GM19463 (cell line): ENCODE results near the gene AHRR.

Experiments
- ATAC-seq: cut with Tn5 transposase; IDR thresholded peaks from one replicate; pipeline ENCODE4 v1.9.1; 2021; ENCODE audit warnings: mild to moderate bottlenecking, moderate library complexity; ENCODE audit not compliant: unreplicated experiment

AHRR gene

GRCh38 chr5:438481-438981 lies 117.0 kb downstream of the AHRR start:
- no peak for ATAC-seq

GRCh38 chr5:439181-439580 lies 117.7 kb downstream of the AHRR start:
- ATAC-seq, result no peak

- ATAC-seq, result no peak
Measured at GRCh38 chr5:439636-440035, 118.1 kb downstream of the AHRR start.

GRCh38 chr5:440401-441201 lies 119.1 kb downstream of the AHRR start:
- no peak for ATAC-seq

- no peak for ATAC-seq
Measured at GRCh38 chr5:441996-442334, 120.5 kb downstream of the AHRR start.

GRCh38 chr5:442335-443238 lies 121.1 kb downstream of the AHRR start, which contains the start of gene EXOC3:
TSS of gene EXOC3 (plus strand) at chr5:443176. CDS start at chr5:446206, 3,030 bp downstream.
- ATAC-seq, result peak; percentile 89

GRCh38 chr5:443239-444151 lies 122.0 kb downstream of the AHRR start:
- ATAC-seq, result no peak

GRCh38 chr5:444226-444625 lies 122.7 kb downstream of the AHRR start:
- no peak for ATAC-seq

GRCh38 chr5:445591-445990 lies 124.1 kb downstream of the AHRR start:
- ATAC-seq, result no peak

GRCh38 chr5:446066-446882 lies 124.8 kb downstream of the AHRR start:
- no peak for ATAC-seq

- ATAC-seq, result no peak
Measured at GRCh38 chr5:446883-447263, 125.4 kb downstream of the AHRR start.

- ATAC-seq, result no peak
Measured at GRCh38 chr5:447501-447900, 126.0 kb downstream of the AHRR start.

- ATAC-seq, result no peak
Measured at GRCh38 chr5:448061-448765, 126.7 kb downstream of the AHRR start.

- ATAC-seq, result no peak
Measured at GRCh38 chr5:448766-449090, 127.2 kb downstream of the AHRR start.

- no peak for ATAC-seq
Measured at GRCh38 chr5:449151-449550, 127.6 kb downstream of the AHRR start.

GRCh38 chr5:451587-452458 lies 130.3 kb downstream of the AHRR start:
- no peak for ATAC-seq

- ATAC-seq, result no peak
Measured at GRCh38 chr5:452978-453710, 131.6 kb downstream of the AHRR start.
